AG09319 (cell line): ENCODE measurements around the gene PEBP1.

ENCODE experiments used
- DNase-seq: peaks from one replicate; pipeline ENCODE4 v3.0.0-alpha.2; 2010; ENCODE audit warnings: low read depth; ENCODE audit errors: extremely low read depth
- TF ChIP-seq, protein P1 (sequence below): IDR thresholded peaks from 2 replicates; pipeline ENCODE4 v1.5.1; 2011; ENCODE audit warnings: low read depth, mild to moderate bottlenecking, inconsistent platforms, low read length, moderate library complexity

Gene PEBP1

DNA sequence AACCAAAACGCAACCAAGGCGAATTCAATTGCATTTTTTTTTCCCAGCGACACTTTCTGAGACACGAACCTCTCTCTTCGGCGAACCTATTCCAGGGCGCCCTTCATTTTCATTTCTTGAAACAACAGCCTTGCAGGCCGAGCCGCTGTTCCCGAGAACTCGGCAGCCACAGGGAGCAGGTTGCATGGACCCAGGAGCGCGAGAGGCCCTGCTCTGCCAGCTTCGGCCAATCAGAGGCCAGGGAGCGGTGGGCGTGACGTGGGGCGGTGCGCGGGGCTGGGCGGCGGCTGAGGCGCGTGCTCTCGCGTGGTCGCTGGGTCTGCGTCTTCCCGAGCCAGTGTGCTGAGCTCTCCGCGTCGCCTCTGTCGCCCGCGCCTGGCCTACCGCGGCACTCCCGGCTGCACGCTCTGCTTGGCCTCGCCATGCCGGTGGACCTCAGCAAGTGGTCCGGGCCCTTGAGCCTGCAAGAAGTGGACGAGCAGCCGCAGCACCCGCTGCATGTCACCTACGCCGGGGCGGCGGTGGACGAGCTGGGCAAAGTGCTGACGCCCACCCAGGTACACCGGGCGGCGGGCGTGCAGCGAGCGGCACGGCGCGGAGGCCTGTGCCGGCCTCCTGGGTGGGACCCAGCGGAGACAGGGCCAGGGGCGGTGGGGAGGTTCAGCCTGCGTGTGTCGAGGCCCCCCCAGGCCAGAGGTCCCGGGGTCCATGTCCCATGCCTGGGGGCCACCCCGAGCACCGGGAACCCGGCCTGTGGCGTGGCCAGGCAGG lies at the start of gene PEBP1:
Gene PEBP1, plus strand, starts transcription at position 337 of the 771 bp plus-strand sequence. Its CDS starts 86 bp downstream, at position 423.
- TF ChIP-seq, protein P1, sequence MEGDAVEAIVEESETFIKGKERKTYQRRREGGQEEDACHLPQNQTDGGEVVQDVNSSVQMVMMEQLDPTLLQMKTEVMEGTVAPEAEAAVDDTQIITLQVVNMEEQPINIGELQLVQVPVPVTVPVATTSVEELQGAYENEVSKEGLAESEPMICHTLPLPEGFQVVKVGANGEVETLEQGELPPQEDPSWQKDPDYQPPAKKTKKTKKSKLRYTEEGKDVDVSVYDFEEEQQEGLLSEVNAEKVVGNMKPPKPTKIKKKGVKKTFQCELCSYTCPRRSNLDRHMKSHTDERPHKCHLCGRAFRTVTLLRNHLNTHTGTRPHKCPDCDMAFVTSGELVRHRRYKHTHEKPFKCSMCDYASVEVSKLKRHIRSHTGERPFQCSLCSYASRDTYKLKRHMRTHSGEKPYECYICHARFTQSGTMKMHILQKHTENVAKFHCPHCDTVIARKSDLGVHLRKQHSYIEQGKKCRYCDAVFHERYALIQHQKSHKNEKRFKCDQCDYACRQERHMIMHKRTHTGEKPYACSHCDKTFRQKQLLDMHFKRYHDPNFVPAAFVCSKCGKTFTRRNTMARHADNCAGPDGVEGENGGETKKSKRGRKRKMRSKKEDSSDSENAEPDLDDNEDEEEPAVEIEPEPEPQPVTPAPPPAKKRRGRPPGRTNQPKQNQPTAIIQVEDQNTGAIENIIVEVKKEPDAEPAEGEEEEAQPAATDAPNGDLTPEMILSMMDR, result no peak

DNA sequence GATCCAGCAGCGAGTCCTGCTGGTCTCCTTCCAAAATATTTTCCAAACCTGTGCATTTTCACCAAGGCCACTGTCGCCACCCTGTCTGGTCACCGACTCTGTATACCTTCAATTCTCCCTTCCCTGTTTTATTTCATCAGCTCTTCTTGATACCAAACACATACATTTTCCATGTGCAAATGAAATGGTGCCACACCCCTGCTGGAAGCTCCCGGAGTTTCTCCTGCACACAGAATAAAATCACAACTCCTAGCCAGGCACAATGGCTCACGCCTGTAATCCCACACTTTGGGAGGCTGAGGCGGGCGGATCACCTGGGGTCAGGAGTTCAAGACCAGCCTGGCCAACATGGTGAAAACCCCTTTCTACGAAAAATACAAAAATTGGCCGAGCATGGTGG lies 46.1 kb upstream of the PEBP1 start:
- no peak for DNase-seq
- TF ChIP-seq, protein P1, result no peak

More for the DNA sequence above, at the start of gene PEBP1:
- peak; percentile 68 for DNase-seq

- TF ChIP-seq, protein P1, result no peak
- no peak for DNase-seq
Measured at GRCh38 chr12:118094039-118094438, 41.9 kb upstream of the PEBP1 start.

GRCh38 chr12:118098401-118098800 lies 37.5 kb upstream of the PEBP1 start:
- TF ChIP-seq, protein P1, result no peak
- DNase-seq, result no peak

DNA sequence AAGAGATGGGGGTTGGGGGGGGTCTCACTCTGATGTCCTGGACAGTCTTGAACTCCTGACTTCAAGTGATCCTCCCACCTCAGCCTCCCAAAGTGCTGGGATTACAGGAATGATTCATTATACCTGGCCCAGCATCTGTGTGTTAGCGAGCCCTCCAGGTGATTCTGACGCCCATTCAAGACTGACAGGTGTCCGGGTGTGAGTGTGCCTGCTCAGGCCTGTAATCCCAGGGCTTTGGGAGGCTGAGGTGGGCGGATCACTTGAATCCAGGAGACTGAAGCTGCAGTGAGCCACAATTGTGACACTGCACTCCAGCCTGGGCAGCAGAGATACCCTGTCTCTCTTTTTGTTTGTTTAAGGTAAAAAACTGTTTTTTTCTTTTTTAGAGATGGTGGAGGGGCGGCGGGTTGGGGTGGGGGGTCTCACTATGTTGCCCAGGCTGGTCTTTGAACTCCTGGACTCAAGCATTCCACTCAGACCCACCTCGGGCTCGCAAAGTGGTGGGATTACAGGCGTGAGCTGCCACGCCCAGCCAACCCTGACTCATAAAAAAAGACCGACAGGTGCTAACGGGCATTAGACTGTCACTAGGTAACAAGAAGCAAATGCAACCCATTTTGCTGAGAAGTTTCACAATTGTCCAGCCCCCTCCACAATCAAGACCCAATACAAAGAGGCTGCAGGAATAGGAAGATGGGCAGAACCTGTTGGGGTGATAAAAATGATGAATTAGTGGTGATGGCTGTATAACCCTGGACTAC lies 36.8 kb upstream of the PEBP1 start:
- no peak for DNase-seq
- TF ChIP-seq, protein P1, result no peak

DNA sequence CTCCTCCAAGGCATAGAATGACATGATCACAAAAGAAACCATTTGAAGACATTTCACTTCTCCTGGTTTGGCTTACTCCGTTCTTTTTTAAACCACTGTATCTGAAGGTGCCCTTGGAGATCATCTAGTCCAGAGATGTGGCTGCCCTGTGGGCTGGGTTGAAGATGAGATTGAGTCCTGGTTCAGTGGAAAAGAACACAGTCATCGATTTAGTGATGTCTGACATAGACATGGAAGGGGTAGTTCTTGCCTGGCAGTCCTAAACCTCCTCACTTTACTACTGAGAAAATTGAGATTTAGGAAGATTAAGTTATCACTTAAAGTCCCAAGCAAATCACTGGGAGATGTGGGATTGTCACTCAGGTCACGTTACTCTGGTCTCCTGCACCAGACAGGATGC lies 34.9 kb upstream of the PEBP1 start:
- TF ChIP-seq, protein P1, result no peak

DNA sequence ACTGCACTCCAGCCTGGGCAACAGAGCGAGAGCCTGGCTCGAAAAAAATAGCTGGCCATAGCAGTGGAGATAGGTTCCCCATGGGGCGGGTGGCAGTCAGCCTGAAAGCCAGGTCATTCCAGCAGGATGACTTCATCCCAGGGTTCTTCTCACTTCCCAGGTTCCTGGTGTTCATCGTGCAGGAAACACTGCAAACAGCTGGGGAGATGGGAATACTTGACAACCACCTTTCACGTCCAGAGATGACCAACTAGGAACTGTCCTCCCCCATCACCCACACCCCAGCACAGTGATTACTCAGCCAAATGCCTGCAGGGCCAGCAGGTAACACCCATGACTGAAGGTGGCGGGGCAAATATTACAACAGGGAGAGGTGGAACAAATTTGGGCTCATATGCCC lies 33.9 kb upstream of the PEBP1 start:
- TF ChIP-seq, protein P1, result no peak
- no peak for DNase-seq

More for the DNA sequence above, 34.9 kb upstream of the PEBP1 start:
- DNase-seq, result no peak
